SK-N-SH (cell line): ENCODE measurements around the gene WWTR1. TPM values are rescaled to one million over a fixed set of nuclear protein-coding genes. Genes with fewer than 3 reads are reported as not detected.

Experiments used
- CTCF ChIA-PET: fragments of 300-600, 350-600 bp; formaldehyde crosslinking; extraction: SDS; loops from one replicate; lab custom pipeline; 2021; lab: Yijun Ruan, JAX
- POLR2A ChIA-PET: fragments of 350-600 bp; sonication (Branson Sonifier 250); formaldehyde crosslinking; extraction: SDS; loops from one replicate; lab custom pipeline; 2020; ENCODE audit warnings: antibody characterized with exemption, inconsistent platforms; lab: Yijun Ruan, JAX
- DNase-seq: peaks from one replicate; pipeline ENCODE4 v3.0.0; 2012
- H2AFZ ChIP-seq: fragments of 200-600 bp; sonication (generic); 2 replicates; pipeline ENCODE4 v1.8.1; 2016; ENCODE audit warnings: antibody characterized with exemption, mild to moderate bottlenecking, low read depth
- H3F3A ChIP-seq: fragments of 200-600 bp; sonication (generic); replicated peaks from 2 replicates; pipeline ENCODE3; 2016; ENCODE audit warnings: antibody characterized with exemption, mild to moderate bottlenecking; ENCODE audit not compliant: insufficient read depth
- H3K27ac ChIP-seq, 2 experiments: fragments of 200-500 bp in 1 of 2; fragments of 200-600 bp in 1 of 2; sonication (Bioruptor generic) in 1 of 2; sonication (generic), shearing (Covaris generic) in 1 of 2; 2 replicates each; pipeline versions ENCODE4 v1.5.1 to v1.6.1; 2014 to 2016; ENCODE audit warnings: low read depth in 2 of 2, inconsistent platforms in 1 of 2, low read length in 1 of 2, mild to moderate bottlenecking in 1 of 2, mixed read lengths in 1 of 2
- H3K27me3 ChIP-seq: fragments of 200-600 bp; sonication (generic), shearing (Covaris generic); 2 replicates; pipeline ENCODE4 v1.6.1; 2016; ENCODE audit warnings: mixed run types; ENCODE audit not compliant: insufficient read depth
- H3K36me3 ChIP-seq, 2 experiments: fragments of 200-500 bp in 1 of 2; fragments of 200-600 bp in 1 of 2; sonication (Bioruptor generic) in 1 of 2; sonication (generic) in 1 of 2; replicated peaks in 1 of 2; 2 replicates each; pipeline versions ENCODE3 to v1.5.1; 2014 to 2016; ENCODE audit warnings: low read length in 1 of 2, mild to moderate bottlenecking in 1 of 2; ENCODE audit not compliant: insufficient read depth in 2 of 2, control insufficient read depth in 1 of 2
- H3K4me1 ChIP-seq, 2 experiments: fragments of 200-500 bp in 1 of 2; fragments of 200-600 bp in 1 of 2; sonication (Bioruptor generic) in 1 of 2; sonication (generic), shearing (Covaris generic) in 1 of 2; 2 replicates each; pipeline versions ENCODE4 v1.5.1 to v1.6.1; 2014 to 2016; ENCODE audit warnings: low read depth in 1 of 2, low read length in 1 of 2, mixed run types in 1 of 2; ENCODE audit not compliant: insufficient read depth in 2 of 2, control insufficient read depth in 1 of 2
- H3K4me2 ChIP-seq: fragments of 200-600 bp; sonication (generic), shearing (Covaris generic); 2 replicates; pipeline ENCODE4 v1.6.1; 2017; ENCODE audit warnings: mixed run types
- H3K4me3 ChIP-seq, 2 experiments: fragments of 200-500 bp in 1 of 2; fragments of 200-600 bp in 1 of 2; sonication (Bioruptor generic) in 1 of 2; sonication (generic), shearing (Covaris generic) in 1 of 2; 2 replicates each; pipeline versions ENCODE4 v1.5.1 to v1.8.1; 2014 to 2016; ENCODE audit warnings: low read depth in 2 of 2, inconsistent platforms in 1 of 2, low read length in 1 of 2, mild to moderate bottlenecking in 1 of 2, mixed read lengths in 1 of 2, moderate library complexity in 1 of 2
- H3K79me2 ChIP-seq: fragments of 200-600 bp; sonication (generic); 2 replicates; pipeline ENCODE4 v1.8.1; 2017; ENCODE audit warnings: mild to moderate bottlenecking; ENCODE audit not compliant: insufficient read depth
- H3K9ac ChIP-seq: fragments of 200-600 bp; sonication (generic); 2 replicates; pipeline ENCODE4 v1.6.1; 2017; ENCODE audit warnings: mixed run types
- H3K9me2 ChIP-seq: fragments of 200-600 bp; sonication (generic); 2 replicates; pipeline ENCODE4 v1.6.1; 2017; ENCODE audit warnings: mixed run types
- H3K9me3 ChIP-seq: fragments of 200-600 bp; sonication (generic); 2 replicates; pipeline ENCODE4 v1.6.1; 2017; ENCODE audit warnings: mixed run types, mild to moderate bottlenecking, moderate library complexity
- H4K20me1 ChIP-seq: fragments of 200-600 bp; sonication (generic); 2 replicates; pipeline ENCODE4 v1.6.1; 2017; ENCODE audit warnings: mild to moderate bottlenecking, mixed run types; ENCODE audit not compliant: insufficient read depth
- ELF1 ChIP-seq: IDR thresholded peaks from 2 replicates; pipeline ENCODE4 v1.4.0; 2012
- EP300 ChIP-seq, 2 experiments: IDR thresholded peaks; 2 replicates each; pipeline versions ENCODE4 v1.4.0 to v1.6.1; 2012; ENCODE audit warnings: borderline replicate concordance in 1 of 2, low read depth in 1 of 2, low read length in 1 of 2
- EZH2phosphoT487 ChIP-seq: fragments of 200-600 bp; sonication (generic); IDR thresholded peaks from 2 replicates; pipeline ENCODE4 v1.6.1; 2017; ENCODE audit warnings: low read depth, mixed run types, mild to moderate bottlenecking, antibody characterized with exemption, moderate library complexity, borderline replicate concordance
- FOXM1 ChIP-seq: IDR thresholded peaks from 2 replicates; pipeline ENCODE4 v1.4.0; 2012; ENCODE audit warnings: low read depth, mild to moderate bottlenecking
- GABPA ChIP-seq: IDR thresholded peaks from 2 replicates; pipeline ENCODE4 v1.4.0; 2012; ENCODE audit warnings: low read depth, mild to moderate bottlenecking
- NFIC ChIP-seq: IDR thresholded peaks from 2 replicates; pipeline ENCODE4 v1.4.0; 2012; ENCODE audit warnings: borderline replicate concordance
- NRF1 ChIP-seq: IDR thresholded peaks from 2 replicates; pipeline ENCODE4 v1.6.1; 2012; ENCODE audit warnings: low read depth, mild to moderate bottlenecking, low read length
- POLR2AphosphoS5 ChIP-seq: IDR thresholded peaks from 2 replicates; pipeline ENCODE4 v1.6.1; 2012; ENCODE audit warnings: low read depth, low read length
- RAD21 ChIP-seq: IDR thresholded peaks from 2 replicates; pipeline ENCODE4 v1.6.1; 2012; ENCODE audit warnings: mild to moderate bottlenecking, low read length
- RCOR1 ChIP-seq: fragments of 150-350 bp; IDR thresholded peaks from 2 replicates; pipeline ENCODE4 v1.6.1; 2017; ENCODE audit warnings: antibody characterized with exemption, low read length
- RXRA ChIP-seq: IDR thresholded peaks from 2 replicates; pipeline ENCODE4 v1.4.0; 2012; ENCODE audit warnings: low read depth, mild to moderate bottlenecking, borderline replicate concordance
- SIN3A ChIP-seq: IDR thresholded peaks from 2 replicates; pipeline ENCODE4 v1.6.1; 2012; ENCODE audit warnings: low read depth, mild to moderate bottlenecking, low read length, moderate library complexity, borderline replicate concordance
- SMC3 ChIP-seq: IDR thresholded peaks from 2 replicates; pipeline ENCODE4 v1.6.1; 2012; ENCODE audit warnings: low read depth, low read length, improper control_type of control experiment
- TAF1 ChIP-seq: IDR thresholded peaks from 2 replicates; pipeline ENCODE4 v1.6.1; 2012; ENCODE audit warnings: low read depth, mild to moderate bottlenecking, low read length, moderate library complexity, borderline replicate concordance
- TCF12 ChIP-seq: IDR thresholded peaks from 2 replicates; pipeline ENCODE4 v1.4.0; 2012
- TEAD4 ChIP-seq: IDR thresholded peaks from 2 replicates; pipeline ENCODE4 v1.4.0; 2012; ENCODE audit warnings: mild to moderate bottlenecking, borderline replicate concordance; ENCODE audit not compliant: insufficient read depth
- WGBS: methylation state at CpG from one replicate; pipeline ENCODE4 v1.1.6; 2017; ENCODE audit warnings: low lambda C conversion rate; 5-methylcytosine and 5-hydroxymethylcytosine counted together
- polyA plus RNA-seq, 3 experiments: library from polyadenylated mRNA; depleted of rRNA; stranded (reverse); fragments of >200 nt; gene quantifications; 2 replicates each; pipeline ENCODE4 v1.2.3, GENCODE V29; 2012
- TF ChIP-seq, protein P1 (sequence below): IDR thresholded peaks from 2 replicates; pipeline ENCODE4; 2012
- TF ChIP-seq, protein P2 (sequence below): IDR thresholded peaks from 2 replicates; pipeline ENCODE4 v1.4.0; 2012; ENCODE audit warnings: low read depth, borderline replicate concordance
- TF ChIP-seq, protein P3 (sequence below): fragments of 150-350 bp; IDR thresholded peaks from 2 replicates; pipeline ENCODE4 v1.6.1; 2016; ENCODE audit warnings: mild to moderate bottlenecking, low read depth, low read length
- TF ChIP-seq, protein P4 (sequence below): fragments of 150-350 bp; IDR thresholded peaks from 2 replicates; pipeline ENCODE4 v1.6.1; 2017; ENCODE audit warnings: antibody characterized with exemption, low read length, low read depth, borderline replicate concordance
- TF ChIP-seq, protein P5 (sequence below): fragments of 200-600 bp; sonication (generic); IDR thresholded peaks from 2 replicates; pipeline ENCODE4 v1.6.1; 2017; ENCODE audit warnings: antibody characterized with exemption, mild to moderate bottlenecking, moderate library complexity

WWTR1 gene
- polyA plus RNA-seq, 1 of the 3 experiments (the other 2 are of a cell fraction): 60.6 TPM

DNA sequence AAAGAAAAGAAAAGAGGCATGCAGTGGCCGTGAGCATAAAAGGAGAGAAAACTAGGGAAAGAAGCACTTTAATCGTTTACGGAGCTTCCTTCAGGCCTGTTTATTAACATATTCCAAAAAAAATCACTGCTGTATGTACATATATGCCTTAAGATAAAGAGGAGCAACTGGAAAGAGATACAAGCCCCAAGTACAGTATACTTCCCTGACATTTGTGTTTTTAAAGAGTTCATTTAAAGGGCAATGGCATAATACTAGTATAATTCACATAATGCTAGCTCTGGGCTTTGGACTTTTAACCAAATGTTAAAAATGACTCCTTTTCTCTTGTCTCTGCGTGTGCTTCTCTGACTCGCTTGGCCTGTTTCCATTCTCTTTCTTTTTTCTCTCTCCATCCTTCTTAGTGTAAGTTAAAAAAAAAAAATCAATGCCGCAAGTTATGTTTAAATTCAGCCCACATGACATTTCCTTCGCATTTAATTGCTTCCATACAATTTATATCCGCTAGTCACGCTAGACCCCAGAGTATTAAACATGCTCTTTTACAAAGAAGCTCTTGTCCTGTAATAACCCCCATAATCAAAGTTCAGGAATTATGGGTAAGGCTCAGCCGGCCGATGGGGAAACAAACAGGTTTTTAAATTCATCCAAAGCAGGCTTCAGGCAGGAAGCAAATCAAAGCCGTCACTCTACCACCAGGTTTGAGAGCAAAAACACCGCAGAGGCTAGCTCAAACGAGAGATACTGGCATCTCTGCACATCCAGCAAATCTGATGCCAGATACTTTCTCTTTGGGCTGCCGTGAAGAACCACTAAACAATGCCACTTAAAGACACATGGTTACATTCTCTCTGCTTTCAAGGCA, 19.4 kb downstream of the WWTR1 start:
- DNase-seq: no peak

DNA sequence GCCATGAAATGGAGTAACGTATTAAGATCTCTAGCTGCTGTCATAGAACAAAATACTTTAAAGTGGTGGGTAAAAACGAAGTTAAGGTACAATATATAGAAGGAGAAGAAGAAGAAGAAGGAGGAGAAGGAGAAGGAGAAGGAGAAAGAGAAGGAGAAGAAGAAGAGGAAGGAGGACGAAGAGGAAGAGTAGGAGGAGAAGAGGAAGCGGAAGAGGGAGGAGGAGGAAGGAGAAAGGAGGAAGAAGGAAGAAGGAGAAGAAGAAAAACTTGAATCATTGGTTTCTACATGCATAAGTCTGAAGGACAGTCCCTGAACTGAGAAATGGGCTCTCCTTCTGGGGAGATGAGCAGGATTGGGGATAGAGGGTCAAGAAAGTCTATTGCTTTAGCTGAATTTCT, 22.4 kb downstream of the WWTR1 start:
- no peaks in the 10 kb centered on the region for H3K9me2 ChIP-seq
- TF ChIP-seq GABPA (no peak), TAF1 (no peak), EP300 (IDR thresholded peaks at IDR 0.05; ENCODE audit: borderline replicate concordance in 1 of 2, low read depth in 1 of 2, low read length in 1 of 2) (no peak), TCF12 (no peak), EZH2phosphoT487 (no peak), RAD21 (no peak), RCOR1 (no peak)
- TF ChIP-seq, protein P1, sequence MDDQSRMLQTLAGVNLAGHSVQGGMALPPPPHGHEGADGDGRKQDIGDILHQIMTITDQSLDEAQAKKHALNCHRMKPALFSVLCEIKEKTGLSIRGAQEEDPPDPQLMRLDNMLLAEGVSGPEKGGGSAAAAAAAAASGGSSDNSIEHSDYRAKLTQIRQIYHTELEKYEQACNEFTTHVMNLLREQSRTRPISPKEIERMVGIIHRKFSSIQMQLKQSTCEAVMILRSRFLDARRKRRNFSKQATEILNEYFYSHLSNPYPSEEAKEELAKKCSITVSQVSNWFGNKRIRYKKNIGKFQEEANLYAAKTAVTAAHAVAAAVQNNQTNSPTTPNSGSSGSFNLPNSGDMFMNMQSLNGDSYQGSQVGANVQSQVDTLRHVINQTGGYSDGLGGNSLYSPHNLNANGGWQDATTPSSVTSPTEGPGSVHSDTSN: no peak
- TF ChIP-seq, protein P2, sequence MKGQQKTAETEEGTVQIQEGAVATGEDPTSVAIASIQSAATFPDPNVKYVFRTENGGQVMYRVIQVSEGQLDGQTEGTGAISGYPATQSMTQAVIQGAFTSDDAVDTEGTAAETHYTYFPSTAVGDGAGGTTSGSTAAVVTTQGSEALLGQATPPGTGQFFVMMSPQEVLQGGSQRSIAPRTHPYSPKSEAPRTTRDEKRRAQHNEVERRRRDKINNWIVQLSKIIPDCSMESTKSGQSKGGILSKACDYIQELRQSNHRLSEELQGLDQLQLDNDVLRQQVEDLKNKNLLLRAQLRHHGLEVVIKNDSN: no peak
- TF ChIP-seq, protein P3, sequence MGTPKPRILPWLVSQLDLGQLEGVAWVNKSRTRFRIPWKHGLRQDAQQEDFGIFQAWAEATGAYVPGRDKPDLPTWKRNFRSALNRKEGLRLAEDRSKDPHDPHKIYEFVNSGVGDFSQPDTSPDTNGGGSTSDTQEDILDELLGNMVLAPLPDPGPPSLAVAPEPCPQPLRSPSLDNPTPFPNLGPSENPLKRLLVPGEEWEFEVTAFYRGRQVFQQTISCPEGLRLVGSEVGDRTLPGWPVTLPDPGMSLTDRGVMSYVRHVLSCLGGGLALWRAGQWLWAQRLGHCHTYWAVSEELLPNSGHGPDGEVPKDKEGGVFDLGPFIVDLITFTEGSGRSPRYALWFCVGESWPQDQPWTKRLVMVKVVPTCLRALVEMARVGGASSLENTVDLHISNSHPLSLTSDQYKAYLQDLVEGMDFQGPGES: no peak
- TF ChIP-seq, protein P4, sequence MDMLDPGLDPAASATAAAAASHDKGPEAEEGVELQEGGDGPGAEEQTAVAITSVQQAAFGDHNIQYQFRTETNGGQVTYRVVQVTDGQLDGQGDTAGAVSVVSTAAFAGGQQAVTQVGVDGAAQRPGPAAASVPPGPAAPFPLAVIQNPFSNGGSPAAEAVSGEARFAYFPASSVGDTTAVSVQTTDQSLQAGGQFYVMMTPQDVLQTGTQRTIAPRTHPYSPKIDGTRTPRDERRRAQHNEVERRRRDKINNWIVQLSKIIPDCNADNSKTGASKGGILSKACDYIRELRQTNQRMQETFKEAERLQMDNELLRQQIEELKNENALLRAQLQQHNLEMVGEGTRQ: no peak

More for the DNA sequence above, 19.4 kb downstream of the WWTR1 start:
- WGBS: 43% methylated on average over 15 of the region's 15 CpGs
- Histone ChIP-seq H3K36me3 (peaks cover under 1 to 13% of the 10 kb centered on the region in 2 experiments), H3K27me3 (no peaks in the 10 kb centered on the region), H3K9me3 (no peaks in the 10 kb centered on the region), H3K79me2 (peaks cover 100% of the 10 kb centered on the region), H4K20me1 (peaks cover 11% of the 10 kb centered on the region; the same call in 1 of the 2 replicates), H3K27ac (peak overlapping the region; percentile 75 to 83; a peak in 3 of 4 replicates), H2AFZ (peak overlapping the region; percentile 38; the same call in 1 of the 2 replicates), H3K4me1 (peaks cover 0 to 31% of the 10 kb centered on the region in 2 experiments; a peak in 2 of 4 replicates), H3K9me2 (no peaks in the 10 kb centered on the region), H3K9ac (peak overlapping the region; percentile 65), H3K4me3 (peak overlapping the region; percentile 40 to 61; a peak in 3 of 4 replicates), H3K4me2 (peak overlapping the region; percentile 91), H3F3A (peaks cover 17% of the 10 kb centered on the region)
- CTCF ChIA-PET: interaction anchor here (0.9 to 1.2 kb wide), 2 partner anchors 12 to 23 kb away, joined by 3 read pairs; no protein-coding TSS in a partner anchor
- POLR2A ChIA-PET: no interaction called here
- TF ChIP-seq FOXM1 (0 out of 2 replicates have a peak, but pooled peaks have one; percentile 31), POLR2AphosphoS5 (no peak), TAF1 (peak; percentile 22; the same call in 1 of the 2 replicates), RXRA (peak; percentile 28; the same call in 1 of the 2 replicates), NRF1 (no peak), SIN3A (no peak), ELF1 (no peak), TEAD4 (no peak), GABPA (no peak), EP300 (IDR thresholded peaks at IDR 0.05; ENCODE audit: borderline replicate concordance in 1 of 2, low read depth in 1 of 2, low read length in 1 of 2) (no peak), TCF12 (peak; percentile 56), SMC3 (no peak), NFIC (0 out of 2 replicates have a peak, but pooled peaks have one; percentile 22)
- TF ChIP-seq, protein P5, sequence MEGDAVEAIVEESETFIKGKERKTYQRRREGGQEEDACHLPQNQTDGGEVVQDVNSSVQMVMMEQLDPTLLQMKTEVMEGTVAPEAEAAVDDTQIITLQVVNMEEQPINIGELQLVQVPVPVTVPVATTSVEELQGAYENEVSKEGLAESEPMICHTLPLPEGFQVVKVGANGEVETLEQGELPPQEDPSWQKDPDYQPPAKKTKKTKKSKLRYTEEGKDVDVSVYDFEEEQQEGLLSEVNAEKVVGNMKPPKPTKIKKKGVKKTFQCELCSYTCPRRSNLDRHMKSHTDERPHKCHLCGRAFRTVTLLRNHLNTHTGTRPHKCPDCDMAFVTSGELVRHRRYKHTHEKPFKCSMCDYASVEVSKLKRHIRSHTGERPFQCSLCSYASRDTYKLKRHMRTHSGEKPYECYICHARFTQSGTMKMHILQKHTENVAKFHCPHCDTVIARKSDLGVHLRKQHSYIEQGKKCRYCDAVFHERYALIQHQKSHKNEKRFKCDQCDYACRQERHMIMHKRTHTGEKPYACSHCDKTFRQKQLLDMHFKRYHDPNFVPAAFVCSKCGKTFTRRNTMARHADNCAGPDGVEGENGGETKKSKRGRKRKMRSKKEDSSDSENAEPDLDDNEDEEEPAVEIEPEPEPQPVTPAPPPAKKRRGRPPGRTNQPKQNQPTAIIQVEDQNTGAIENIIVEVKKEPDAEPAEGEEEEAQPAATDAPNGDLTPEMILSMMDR: no peak

More for the DNA sequence above, 22.4 kb downstream of the WWTR1 start:
- H3K4me2 ChIP-seq: no peak overlapping the region
- H3K36me3 ChIP-seq: peaks cover 0 to 15% of the 10 kb centered on the region in 2 experiments
- no peak overlapping the region for H2AFZ ChIP-seq
- no peak overlapping the region for H3K4me3 ChIP-seq
- H3F3A ChIP-seq: peaks cover 17% of the 10 kb centered on the region
- H3K27me3 ChIP-seq: no peaks in the 10 kb centered on the region
- H3K9me3 ChIP-seq: no peaks in the 10 kb centered on the region
- H3K27ac ChIP-seq: no peak overlapping the region
- POLR2A ChIA-PET: no interaction called here
- peaks cover 98% of the 10 kb centered on the region for H3K79me2 ChIP-seq
- WGBS: 74% methylated on average over 4 of the region's 4 CpGs
- DNase-seq: no peak
- peaks cover 0 to 25% of the 10 kb centered on the region in 2 experiments; a peak in 1 of 4 replicates for H3K4me1 ChIP-seq
- CTCF ChIA-PET: interaction anchor here (0.9 kb wide), 2 partner anchors 40 to 71 kb away, joined by 3 read pairs; no protein-coding TSS in a partner anchor
- peaks cover 19% of the 10 kb centered on the region; the same call in 1 of the 2 replicates for H4K20me1 ChIP-seq
- H3K9ac ChIP-seq: no peak overlapping the region
